HepG2 (cell line): ENCODE results near the gene NUAK2. TPM values are rescaled to one million over a fixed set of nuclear protein-coding genes. Genes with fewer than 3 reads are reported as not detected.

ENCODE experiments used
- ARID2 ChIP-seq: sonication (generic); formaldehyde crosslinking; IDR thresholded peaks from 2 replicates; pipeline ENCODE4 v1.8.1; 2022; ENCODE audit warnings: mild to moderate bottlenecking, missing genetic modification reagents, borderline replicate concordance
- CERS6 ChIP-seq: sonication (generic); formaldehyde crosslinking; IDR thresholded peaks from 2 replicates; pipeline ENCODE4 v1.5.0; 2020; ENCODE audit warnings: missing genetic modification reagents
- HDAC1 ChIP-seq: sonication (generic); formaldehyde crosslinking; IDR thresholded peaks from 2 replicates; pipeline ENCODE4 v1.5.1; 2020; ENCODE audit warnings: mild to moderate bottlenecking, missing genetic modification reagents
- ISL2 ChIP-seq: sonication (generic); formaldehyde crosslinking; IDR thresholded peaks from 2 replicates; pipeline ENCODE4 v1.5.0; 2020; ENCODE audit warnings: missing genetic modification reagents
- MTF2 ChIP-seq: sonication (generic); formaldehyde crosslinking; IDR thresholded peaks from 2 replicates; pipeline ENCODE4 v1.5.0; 2020; ENCODE audit warnings: missing genetic modification reagents, borderline replicate concordance
- NCOA1 ChIP-seq: sonication (generic); formaldehyde crosslinking; IDR thresholded peaks from 2 replicates; pipeline ENCODE4 v1.9.0; 2021; ENCODE audit warnings: missing genetic modification reagents
- PCBP2 ChIP-seq: fragments of 200-400 bp; formaldehyde crosslinking; optimal IDR thresholded peaks from 2 replicates; pipeline ENCODE3; 2018; ENCODE audit warnings: low read length, low read depth; ENCODE audit not compliant: poor library complexity, severe bottlenecking
- SRF ChIP-seq: IDR thresholded peaks from 2 replicates; pipeline ENCODE4 v1.6.1; 2011; ENCODE audit warnings: mild to moderate bottlenecking, low read depth, low read length, moderate library complexity
- USF2 ChIP-seq, 2 experiments: sonication (generic) in 1 of 2; formaldehyde crosslinking in 1 of 2; IDR thresholded peaks; 2 replicates each; pipeline versions ENCODE4 v1.5.1 to v1.6.1; 2011 to 2020; ENCODE audit warnings: borderline replicate concordance in 1 of 2, low read depth in 1 of 2, low read length in 1 of 2, mild to moderate bottlenecking in 1 of 2, missing genetic modification reagents in 1 of 2, moderate library complexity in 1 of 2
- ZIK1 ChIP-seq: sonication (generic); formaldehyde crosslinking; IDR thresholded peaks from 2 replicates; pipeline ENCODE4 v1.5.0; 2020; ENCODE audit warnings: mild to moderate bottlenecking, low read depth, missing genetic modification reagents, borderline replicate concordance
- ZNF264 ChIP-seq: sonication (generic); formaldehyde crosslinking; IDR thresholded peaks from 2 replicates; pipeline ENCODE4 v1.4.0; 2020; ENCODE audit warnings: missing genetic modification reagents
- ZNF274 ChIP-seq: sonication (generic); formaldehyde crosslinking; IDR thresholded peaks from 2 replicates; pipeline ENCODE4 v1.5.1; 2020; ENCODE audit warnings: mild to moderate bottlenecking, missing genetic modification reagents
- ZNF275 ChIP-seq: sonication (generic); formaldehyde crosslinking; IDR thresholded peaks from 2 replicates; pipeline ENCODE4 v1.8.0; 2022; ENCODE audit warnings: missing genetic modification reagents, mild to moderate bottlenecking, inconsistent platforms, borderline replicate concordance
- ZNF30 ChIP-seq: sonication (generic); formaldehyde crosslinking; IDR thresholded peaks from 2 replicates; pipeline ENCODE4 v1.5.0; 2020; ENCODE audit warnings: mild to moderate bottlenecking, missing genetic modification reagents
- ZNF451 ChIP-seq: sonication (generic); formaldehyde crosslinking; IDR thresholded peaks from 2 replicates; pipeline ENCODE4 v1.5.0; 2020; ENCODE audit warnings: mild to moderate bottlenecking, missing genetic modification reagents
- ZNF615 ChIP-seq: sonication (generic); formaldehyde crosslinking; IDR thresholded peaks from 2 replicates; pipeline ENCODE4 v1.5.0; 2020; ENCODE audit warnings: mild to moderate bottlenecking, missing genetic modification reagents, borderline replicate concordance
- ZNF646 ChIP-seq: sonication (generic); formaldehyde crosslinking; IDR thresholded peaks from 2 replicates; pipeline ENCODE4 v1.9.0; 2021; ENCODE audit warnings: mild to moderate bottlenecking, missing genetic modification reagents
- polyA plus RNA-seq, 8 experiments: library from polyadenylated mRNA; depleted of rRNA in 3 of 8; stranded (reverse) in 7 of 8; unstranded in 1 of 8; fragments of >200 nt; fragmentation: Illumina TruSeq in 4 of 8; extraction: Trizol in 4 of 8; gene quantifications; 2 replicates each; pipeline versions ENCODE4 v1.2.1 to v1.2.3, GENCODE V29; 2011 to 2016; ENCODE audit warnings: low read depth in 4 of 8, missing spikeins in 1 of 8, mixed read lengths in 1 of 8; ENCODE audit not compliant: insufficient read depth in 1 of 8
- total RNA-seq, 5 experiments: library from RNA; depleted of rRNA; stranded (reverse); fragments of >200 nt; fragmentation: Illumina TruSeq; extraction: Trizol; gene quantifications; 2 replicates each; pipeline ENCODE4 v1.2.3, GENCODE V29; 2016; ENCODE audit warnings: low read depth in 1 of 5

Gene NUAK2
- total and polyA plus RNA-seq, 2 of the 13 experiments (the other 11 are each of a cell fraction or from before 2014, with no cell fraction given): 0.75 to 1.1 TPM

- TF ChIP-seq CERS6 (CRISPR knock-in tag) (no peak), USF2 (IDR thresholded peaks at IDR 0.05; ENCODE audit: low read depth, low read length) (no peak), USF2 (CRISPR knock-in tag; IDR thresholded peaks at IDR 0.05; ENCODE audit: borderline replicate concordance) (no peak), MTF2 (CRISPR knock-in tag) (no peak), ZNF615 (CRISPR knock-in tag) (no peak), PCBP2 (no peak), ARID2 (0 out of 2 replicates have a peak, but pooled peaks have one; percentile 56), ZNF451 (no peak), ISL2 (CRISPR knock-in tag) (0 out of 2 replicates have a peak, but pooled peaks have one; percentile 29), SRF (no peak), ZIK1 (CRISPR knock-in tag) (no peak), NCOA1 (CRISPR knock-in tag) (no peak), HDAC1 (CRISPR knock-in tag) (peak; percentile 49; the same call in 1 of the 2 replicates), ZNF646 (peak; percentile 89), ZNF264 (CRISPR knock-in tag) (no peak), ZNF274 (no peak), ZNF275 (no peak), ZNF30 (no peak)
These were observed 2.2 kb downstream of the NUAK2 start (continued) for GRCh38 chr1:205319081-205320018.
